ENCODE measurements around the gene DDX1.

DDX1 gene

DNA sequence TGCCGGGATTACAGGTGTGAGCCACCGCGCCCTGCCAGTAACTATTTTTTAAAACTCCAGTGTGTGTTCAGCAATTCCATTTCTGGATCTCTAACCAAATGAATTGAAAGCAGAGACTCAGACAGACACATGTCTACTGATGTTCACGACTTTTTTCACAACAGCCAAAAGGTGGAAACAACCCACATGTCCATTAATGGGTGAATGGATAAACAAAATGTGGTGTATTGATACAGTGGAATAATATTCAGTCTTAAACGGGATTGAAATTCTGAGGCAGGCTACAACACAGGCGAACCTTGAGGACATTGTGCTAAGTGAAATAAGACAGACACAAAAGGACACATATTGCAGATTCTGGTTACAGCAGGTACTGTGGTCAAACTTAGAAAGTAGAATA lies 55.0 kb downstream of the DDX1 start:
- no peak for DNase-seq (ENCODE audit: low read depth)

DNA sequence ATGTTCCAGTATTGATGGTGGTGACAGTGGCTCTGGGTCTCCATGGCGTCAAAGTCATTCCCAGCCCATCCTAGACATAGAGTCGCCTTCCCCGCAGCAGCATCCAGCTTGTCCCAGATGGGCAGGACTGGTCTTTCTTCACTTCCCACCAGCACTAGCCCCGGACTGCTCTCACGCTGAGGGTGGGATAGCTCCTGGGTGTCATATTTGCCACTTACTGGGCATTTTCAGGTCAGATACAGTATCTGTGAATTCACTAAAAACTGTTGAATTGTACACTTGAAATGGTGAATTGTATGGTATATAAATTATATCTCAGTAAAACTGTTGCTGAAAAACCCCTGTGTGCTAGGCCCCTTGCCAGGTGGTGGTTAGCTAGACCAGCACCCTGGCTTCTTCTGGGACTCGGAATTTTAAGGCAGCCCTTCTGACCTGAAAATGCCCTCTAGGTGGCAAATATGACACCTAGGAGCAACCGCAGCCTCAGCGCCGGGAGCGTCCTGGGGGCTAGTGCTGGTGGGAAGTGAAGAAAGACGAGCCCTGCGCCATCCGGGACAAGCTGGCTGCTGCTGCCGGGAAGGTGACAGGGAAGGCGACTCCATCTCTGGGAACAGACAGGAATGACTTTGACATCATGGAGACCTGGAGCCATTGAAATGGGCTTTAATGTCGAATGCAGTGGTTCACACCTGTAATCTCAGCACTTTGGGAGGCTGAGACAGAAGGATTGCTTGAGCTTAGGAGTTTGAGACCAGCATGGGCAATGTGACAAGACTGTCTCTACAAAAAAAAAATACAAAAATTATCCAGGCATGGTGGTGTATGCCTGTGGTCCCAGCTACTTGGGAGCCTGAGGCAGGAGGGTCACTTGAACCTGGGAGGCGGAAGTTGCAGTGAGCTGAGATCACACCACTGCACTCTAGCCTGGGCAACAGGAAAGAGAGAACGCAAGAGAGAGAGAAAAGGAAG lies 56.2 kb downstream of the DDX1 start:
- no peak for DNase-seq (ENCODE audit: low read depth)

DNA sequence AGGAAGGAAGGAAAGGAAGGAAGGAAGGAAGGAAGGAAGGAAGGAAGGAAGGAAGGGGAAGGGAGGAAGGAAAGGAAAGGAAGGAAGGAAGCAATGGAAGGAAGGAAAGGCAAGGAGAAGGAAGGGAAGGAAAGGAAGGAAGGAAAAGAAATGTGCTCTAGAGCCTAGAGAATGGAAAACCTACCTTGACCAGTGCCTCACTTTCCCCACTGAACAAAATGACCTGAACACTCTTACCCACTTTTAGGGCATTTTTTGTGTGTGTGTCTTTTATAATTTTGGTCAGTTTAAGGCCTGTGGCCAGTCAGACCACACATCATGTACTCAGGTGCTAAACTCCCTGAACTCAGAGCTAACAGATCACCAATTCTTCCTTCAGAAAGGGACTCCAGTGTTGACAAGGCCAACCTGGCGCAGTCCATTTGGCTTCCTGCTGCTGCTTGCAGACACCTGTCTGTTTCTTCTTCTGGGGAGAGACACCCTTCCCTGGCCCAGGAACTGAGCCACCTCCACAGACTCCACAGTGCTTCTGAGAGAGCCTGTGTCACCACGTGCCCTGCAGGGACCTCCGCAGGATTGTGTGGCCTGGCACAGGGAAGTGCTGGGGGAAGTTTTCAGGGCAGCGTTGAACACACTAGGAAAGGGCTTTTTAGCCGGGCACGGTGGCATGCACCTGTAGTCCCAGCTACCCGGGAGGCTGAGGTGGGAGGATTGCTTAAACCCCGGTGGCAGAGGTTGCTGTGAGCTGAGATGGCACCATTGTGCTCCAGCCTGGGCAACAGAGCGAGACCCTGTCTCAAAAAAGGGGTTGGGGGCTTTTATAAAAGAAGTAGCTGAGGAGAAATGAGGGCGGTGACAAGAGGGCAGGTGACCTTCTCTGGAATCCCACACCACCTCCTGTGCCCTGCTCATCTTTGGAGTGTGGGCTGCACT lies 57.2 kb downstream of the DDX1 start:
- no peak for DNase-seq (ENCODE audit: low read depth)

DNA sequence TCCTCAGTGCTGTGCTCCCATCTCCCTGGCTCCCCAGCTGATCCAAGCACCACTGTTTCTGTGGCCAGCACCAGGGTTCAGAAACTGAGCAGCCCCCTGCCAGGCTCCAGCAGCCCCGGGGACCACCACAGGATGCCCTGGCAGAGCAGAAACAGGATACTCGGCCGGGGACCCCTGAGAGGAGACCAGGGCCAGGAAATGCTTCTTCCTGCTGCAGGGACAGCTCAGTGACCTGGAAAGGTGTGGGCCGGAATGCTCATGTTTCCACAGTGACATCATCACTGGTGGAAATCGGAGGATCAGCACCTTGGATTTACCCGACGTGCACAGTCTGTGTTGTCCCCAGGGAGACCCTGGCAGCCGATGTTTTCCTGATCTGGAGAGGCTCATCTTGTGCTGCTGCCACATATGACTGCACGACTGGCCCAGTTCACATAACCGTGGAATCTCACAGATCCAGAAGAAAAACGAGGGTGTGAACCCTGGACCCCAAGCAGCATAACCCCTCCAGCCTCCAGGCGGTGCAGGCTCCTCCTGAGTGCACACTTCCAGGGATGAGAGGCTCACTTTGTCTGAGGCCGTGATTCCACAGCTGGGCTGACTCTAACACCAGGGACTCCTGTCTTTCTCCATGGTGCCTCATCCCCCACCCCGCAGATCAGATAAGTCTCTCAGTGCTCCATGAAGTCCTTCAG lies 58.0 kb downstream of the DDX1 start:
- no peak for DNase-seq (ENCODE audit: low read depth)

DNA sequence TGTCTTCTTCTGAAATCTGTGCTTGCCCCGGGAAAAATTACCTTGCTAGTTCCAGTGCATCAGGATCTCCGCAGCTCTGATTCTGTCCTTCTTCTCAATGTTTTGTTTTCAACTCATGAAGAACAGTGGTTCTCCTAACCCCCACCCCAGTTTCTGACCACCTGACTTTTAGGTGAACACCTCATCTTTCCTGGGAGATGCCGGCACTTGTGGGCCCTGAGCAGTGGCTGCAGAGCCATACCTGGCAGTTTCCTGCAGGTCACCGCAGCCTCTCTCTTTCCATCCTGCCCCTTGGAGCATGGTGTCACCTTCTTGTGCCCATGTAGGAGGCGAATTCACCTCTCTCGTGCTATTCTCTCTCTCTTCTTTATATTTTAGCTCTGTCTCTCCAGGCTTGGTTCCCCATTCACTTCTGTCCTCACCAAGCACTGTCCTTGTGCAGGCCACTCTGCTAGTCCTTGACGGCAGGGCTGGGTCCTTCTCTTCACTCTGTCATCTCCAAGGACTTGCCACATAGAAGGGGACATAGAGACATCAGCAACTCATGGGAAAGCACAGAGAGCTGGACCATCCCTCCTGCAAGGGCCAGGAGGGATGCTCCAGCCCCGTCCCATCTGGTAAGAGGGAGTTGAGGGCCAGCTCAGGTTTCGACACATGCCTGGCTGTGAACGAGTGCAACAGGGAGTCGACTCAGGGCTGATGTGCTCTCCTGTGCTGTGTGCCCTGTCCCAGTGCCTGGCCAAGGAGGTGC lies 59.1 kb downstream of the DDX1 start:
- no peak for DNase-seq (ENCODE audit: low read depth)

DNA sequence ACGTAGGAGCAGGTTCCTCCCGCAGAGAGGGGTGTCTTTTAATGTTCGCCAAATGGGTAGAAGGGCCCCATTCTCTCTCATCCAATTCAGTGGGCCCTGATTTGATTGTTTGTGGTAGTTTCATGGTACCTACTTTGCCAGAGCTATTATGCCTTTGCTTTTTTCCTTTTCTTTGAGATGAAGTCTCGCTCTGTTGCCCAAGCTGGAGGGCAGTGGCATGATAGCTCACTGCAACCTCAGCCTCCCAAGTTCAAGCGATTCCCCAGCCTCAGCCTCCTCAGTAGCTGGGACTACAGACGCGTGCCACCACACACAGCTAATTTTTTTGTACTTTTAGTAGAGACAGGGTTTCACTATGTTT lies 59.7 kb downstream of the DDX1 start:
- no peak for DNase-seq (ENCODE audit: low read depth)

DNA sequence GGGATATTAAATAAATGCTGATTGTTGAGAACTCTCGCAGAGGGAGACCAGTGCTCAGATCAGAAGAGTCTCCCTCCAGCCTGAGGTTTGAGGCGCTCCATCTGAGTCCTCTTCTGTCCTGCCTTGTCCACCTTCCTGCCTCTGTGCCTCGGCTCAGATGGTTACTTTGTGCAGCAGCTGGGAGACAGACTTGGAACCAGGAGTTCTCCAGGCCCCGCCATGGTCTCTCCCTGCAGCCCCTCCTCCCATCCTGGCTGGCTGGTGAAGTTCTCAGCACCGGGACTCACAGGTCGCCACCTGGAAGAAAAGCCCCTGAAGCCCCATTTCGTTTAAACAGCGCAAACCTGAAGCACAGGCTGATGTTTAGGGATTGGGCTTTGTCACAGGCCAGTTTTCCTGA lies 60.6 kb downstream of the DDX1 start:
- no peak for DNase-seq (ENCODE audit: low read depth)

DNA sequence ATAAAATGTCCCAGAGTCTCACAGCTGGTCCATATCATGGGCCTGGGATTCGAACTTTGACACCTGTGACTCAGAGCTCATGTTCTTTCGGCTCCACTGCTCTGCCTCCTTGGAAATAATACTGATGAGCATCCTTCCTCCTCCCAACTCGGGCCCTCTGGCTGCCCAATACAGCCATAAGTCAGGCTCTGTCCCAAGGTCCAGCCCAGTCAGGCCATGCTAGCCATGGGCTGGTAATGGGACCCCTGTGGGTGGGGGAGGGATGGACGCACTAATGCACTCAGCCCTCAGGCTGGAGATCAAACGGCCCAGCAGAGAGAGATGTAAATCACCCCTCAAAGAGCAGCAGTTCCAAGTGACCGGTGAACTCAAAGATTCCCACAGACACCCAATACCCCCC lies 61.1 kb downstream of the DDX1 start:
- no peak for DNase-seq (ENCODE audit: low read depth)

DNA sequence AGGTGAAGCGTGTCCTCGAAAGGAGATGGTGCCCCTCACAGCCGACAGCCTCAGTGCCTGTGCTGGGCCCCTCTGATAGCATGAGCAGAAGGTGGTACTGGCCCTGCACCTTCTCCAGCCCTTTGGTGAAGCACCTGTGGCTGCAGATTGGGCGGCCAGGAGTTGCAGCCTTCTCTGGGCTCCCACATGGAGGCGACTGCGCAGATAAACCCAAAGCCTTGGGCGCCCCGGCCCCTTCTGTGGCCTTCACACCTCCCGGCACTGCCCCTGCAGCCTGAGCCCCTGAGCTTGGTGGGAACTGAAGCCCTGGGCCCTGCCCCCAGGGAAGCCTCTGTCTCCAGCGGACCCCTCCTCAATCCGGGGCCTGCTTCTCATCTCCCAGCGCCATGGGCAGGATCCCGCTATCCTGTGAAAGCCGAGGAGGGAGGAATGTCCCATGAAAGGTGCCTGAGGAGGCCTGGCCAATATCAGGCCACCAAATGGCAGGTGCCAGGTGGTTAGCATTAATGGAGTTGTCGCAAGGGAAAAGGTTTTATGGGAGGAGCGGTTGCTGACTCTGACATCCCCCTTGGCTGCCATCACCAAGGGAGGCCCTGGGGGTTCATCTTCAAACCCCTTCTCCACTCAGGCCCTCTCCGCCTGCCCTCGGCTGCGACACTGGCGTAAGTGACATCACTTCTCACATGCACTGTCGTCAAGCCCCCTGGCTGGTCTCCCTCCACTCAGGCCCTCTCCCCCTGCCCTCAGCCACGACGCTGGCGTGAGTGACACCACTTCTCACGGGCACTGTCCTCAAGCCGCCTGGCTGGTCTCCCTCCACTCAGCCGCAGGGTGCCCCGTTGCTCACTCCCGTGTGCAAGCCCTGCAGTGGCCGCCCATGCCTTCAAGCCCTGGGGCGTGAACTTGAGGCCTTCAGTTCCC lies 62.4 kb downstream of the DDX1 start:
- DNase-seq (ENCODE audit: low read depth): no peak

DNA sequence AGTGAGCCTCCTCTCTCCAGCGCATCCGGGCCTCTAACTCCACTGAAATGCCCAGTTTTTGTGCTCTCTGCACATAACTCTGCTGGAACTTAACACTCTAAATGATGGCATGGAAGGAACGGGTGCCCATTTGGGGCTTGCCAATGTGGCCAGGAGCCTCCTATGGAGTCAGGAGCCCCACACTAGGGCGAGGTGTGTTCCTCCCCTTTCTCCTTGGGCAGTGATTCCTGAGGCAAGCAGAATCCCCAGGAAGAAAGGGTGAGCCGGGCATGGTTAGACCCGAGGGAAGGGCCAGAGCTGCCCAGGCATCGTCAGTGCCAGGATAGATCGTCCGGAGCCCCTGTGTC lies 63.0 kb downstream of the DDX1 start:
- DNase-seq (ENCODE audit: low read depth): no peak

DNA sequence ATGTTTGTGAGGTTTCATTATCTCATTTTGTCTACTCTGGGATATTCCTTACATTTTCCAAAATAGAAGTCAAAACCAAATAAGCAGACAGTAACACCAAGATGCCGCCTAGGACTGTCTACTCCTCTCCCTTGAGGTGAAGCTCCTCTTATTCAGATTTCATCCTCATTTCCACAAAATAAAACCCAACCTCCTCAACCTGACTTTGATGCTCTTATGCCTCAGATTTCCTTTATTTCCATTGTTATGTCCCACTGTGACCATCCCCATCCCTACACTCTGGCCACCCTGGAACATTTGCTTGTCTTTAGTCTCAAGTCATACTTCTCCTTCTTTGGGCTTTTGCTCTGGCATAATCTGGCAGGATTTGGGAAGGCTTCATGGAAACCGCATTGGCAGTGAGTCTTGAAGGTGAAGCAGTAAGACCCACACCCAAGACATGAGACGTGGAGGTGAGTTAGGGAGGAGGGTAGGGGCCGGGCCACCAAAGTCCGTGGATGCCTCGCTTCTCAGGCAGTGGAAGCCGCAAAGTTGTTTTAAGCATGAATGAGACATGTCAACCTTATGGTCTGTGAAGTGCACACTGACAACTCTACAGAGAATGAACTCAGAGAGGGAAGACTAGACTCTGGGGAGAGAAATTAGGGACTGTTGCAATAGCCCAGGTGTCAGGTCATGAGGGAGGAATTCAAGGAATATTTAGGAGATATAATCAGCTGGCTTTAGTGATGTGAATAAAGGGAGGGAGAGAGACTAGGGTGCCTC lies 63.6 kb downstream of the DDX1 start:
- DNase-seq (ENCODE audit: low read depth): no peak

DNA sequence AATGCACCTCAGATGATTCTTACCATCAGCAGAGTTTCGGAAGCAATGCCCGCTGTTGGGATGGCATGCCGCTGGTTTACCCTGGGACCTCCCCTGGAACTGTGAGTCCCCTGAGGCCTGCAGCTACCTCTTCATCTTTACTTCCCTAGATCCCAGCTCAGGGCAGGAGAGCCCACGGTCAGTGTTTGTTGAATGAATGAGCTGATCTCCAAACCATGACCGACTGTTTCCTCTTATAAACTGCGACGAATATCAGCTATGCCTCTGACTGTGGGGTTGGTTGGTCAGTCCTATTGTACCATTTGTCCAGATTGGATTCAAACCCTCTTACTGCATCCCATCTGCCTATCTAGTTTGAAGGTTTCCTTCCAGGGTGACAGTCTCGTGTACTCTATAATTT lies 64.4 kb downstream of the DDX1 start:
- DNase-seq (ENCODE audit: low read depth): no peak

DNA sequence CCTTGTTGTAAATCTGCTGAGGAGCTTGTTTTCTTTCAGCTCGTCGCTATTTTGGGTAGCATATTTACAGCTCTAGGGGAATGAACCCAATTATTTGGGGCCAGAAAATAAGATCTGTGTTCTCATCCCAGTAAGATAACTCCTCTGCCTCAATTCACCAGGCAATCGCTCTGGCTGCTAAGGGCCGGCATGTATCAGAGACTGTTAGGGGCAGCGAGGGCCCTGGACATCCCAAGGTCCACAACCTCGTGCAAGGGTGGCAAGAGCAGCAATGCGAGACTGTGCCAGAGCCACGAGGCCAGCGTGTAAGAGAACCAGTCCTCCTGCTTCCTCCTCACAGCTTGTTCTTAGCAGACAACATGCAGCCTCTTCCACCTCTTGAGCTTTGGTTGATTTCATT lies 66.1 kb downstream of the DDX1 start:
- DNase-seq (ENCODE audit: low read depth): no peak

DNA sequence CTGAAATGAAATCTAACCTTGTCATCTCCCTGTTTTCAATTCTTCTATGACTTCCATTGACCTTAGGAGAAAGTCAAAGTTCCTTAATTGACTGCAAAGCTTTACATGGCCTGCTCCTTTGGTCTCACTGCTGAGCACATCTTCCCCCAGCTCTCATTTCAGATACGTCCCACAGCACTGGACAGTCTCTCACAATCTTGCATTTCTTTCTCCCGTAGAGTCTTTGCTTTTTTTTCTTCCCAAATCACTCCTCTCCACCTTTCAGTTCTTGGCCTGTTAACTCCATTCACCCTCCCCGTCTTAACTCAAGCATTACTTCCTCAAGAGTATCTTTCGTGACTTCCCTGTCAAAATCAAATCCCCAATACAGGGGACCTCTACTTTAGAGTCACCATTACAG lies 67.2 kb downstream of the DDX1 start:
- DNase-seq (ENCODE audit: low read depth): no peak

DNA sequence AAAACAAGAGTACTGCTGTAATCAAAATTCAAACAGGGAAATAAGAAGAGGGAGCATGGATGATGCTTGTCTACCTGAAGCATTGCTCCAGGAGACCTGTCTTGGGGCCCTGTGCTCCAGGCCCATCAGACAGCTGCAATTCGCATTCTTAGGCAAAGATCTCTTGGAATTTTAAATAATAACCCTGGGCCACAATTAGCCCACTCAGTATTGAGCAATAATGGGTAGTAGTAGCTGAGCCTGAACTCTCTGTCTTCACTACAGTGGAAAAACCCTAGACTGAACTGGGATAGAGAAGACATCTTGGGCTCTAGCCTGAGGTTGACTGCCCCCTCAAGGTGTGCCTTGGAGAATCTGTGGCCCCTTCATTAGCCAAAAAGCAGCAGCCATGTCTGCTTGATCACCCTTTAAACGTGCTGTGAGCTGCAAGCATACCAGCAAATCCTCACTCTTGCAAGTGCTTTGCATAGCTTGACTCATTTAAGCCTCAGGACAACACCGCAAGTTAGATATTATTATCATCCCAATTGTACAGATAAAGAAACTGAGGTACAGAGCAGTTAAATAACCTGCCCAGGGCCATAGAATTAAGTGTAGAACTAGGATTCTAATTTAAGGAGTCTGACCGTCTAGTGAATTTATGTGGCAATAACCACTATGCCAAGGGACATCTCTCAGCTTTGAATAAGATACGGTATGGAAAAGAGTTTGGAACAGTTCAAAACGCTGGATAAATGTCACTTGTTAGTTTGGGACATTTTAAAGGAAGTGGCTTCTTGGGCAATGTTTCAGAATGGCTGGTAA lies 69.0 kb downstream of the DDX1 start:
- no peak for DNase-seq (ENCODE audit: low read depth)

DNA sequence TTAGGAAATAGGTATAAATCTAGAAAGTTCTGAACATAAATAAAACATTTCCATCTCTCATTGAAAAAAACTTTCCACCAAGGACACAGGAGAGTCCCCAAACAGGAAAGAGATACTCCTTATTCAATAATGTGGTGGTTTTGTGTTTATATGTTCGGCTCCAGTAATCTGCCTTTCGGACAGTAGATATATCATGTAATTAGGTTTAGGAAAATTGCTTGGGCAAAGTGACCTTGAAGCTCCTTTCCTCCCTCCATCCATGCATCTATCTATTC lies 69.6 kb downstream of the DDX1 start:
- DNase-seq (ENCODE audit: low read depth): no peak

DNA sequence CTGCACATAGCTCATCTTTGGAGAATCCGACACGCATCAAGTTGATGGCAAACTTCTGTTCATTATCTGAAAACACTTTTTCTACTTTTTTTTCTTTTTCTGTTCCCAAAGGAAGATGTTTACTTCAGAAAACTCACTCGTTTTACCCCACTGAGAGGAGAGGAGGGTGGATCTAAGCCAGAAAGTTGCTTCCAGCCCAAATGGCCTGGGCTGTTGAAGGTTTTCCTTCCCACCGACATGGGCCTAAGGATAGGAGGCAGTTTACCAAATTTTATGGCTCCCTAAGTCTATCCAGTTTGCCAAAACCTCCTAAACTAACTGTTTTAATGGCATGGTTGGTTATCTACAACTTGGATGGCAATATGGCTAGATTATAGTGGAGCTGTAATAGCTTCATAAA lies 70.4 kb downstream of the DDX1 start:
- no peak for DNase-seq (ENCODE audit: low read depth)

DNA sequence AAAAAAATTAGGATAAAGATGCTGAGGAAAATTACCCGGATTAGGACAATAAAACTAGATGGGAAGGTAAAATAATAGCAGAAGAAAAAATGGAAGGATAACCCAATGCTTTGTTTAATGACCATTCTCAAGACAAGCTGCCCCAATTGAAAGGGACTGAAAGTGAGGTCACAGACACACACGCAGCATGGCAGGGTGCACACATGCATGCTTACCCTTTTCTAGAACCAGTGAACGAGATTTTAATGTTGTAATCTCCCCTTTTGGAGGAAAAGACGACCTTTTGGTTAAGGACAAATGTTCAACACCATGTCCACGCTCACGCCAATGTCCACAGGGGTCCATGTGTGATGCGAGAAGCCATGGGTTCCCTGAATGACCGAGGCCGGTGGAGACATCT lies 70.9 kb downstream of the DDX1 start:
- DNase-seq (ENCODE audit: low read depth): no peak

DNA sequence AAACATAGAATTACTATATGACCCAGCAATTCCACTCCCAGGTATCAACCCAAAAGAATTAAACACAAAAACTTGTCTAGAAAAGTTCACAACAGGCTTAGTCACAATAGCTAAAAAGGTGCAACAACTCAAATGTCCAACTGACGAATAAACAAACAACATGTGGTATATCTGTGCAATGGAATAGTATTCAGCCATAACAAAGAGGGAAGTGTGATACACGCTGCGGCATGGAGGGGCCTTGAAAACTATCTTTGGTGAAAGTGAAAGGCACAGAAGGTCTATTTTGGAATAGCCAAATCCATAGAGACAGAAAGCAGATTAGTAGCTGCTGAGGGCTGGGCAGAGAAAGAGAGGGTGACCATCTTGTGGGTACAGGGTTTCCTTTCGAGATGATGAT lies 72.1 kb downstream of the DDX1 start:
- no peak for DNase-seq (ENCODE audit: low read depth)
